SH-SY5Y (cell line): Measurements from ENCODE around the gene TPM1.

ENCODE experiments used
- GATA2 ChIP-seq: IDR thresholded peaks from 2 replicates; pipeline ENCODE4 v1.6.1; 2011; ENCODE audit warnings: mild to moderate bottlenecking, low read depth, low read length
- GATA3 ChIP-seq: IDR thresholded peaks from 2 replicates; pipeline ENCODE4 v1.6.1; 2011; ENCODE audit warnings: low read depth, mild to moderate bottlenecking, low read length, moderate library complexity

GRCh38 chr15:63030101-63030551 is 12.4 kb upstream of the TPM1 start:
- TF ChIP-seq GATA2 (no peak), GATA3 (no peak)
